Vagina (tissue), 2 donors: Measurements from ENCODE around the gene ANKRD7.

Experiments
- POLR2A ChIP-seq, 2 donors: fragments of 450-650 bp; IDR thresholded peaks; one replicate each; pipeline ENCODE4 v1.6.1; 2017; ENCODE audit warnings: antibody characterized with exemption in 2 of 2, mild to moderate bottlenecking in 2 of 2, moderate library complexity in 2 of 2
- POLR2AphosphoS5 ChIP-seq, 2 donors: sonication (generic); formaldehyde crosslinking; IDR thresholded peaks; one replicate each; pipeline ENCODE4 v1.9.0; 2017; ENCODE audit warnings: antibody characterized with exemption in 2 of 2, mild to moderate bottlenecking in 2 of 2, low read depth in 1 of 2; ENCODE audit not compliant: insufficient read depth in 1 of 2
- TF ChIP-seq, protein P1 (sequence below), 3 experiments: fragments of 450-650 bp in 2 of 3; fragments of 200-600 bp in 1 of 3; sonication (generic) in 1 of 3; IDR thresholded peaks; one replicate each; pipeline ENCODE4 v1.5.1; 2017 to 2019; ENCODE audit warnings: antibody characterized with exemption in 3 of 3, mild to moderate bottlenecking in 2 of 3, moderate library complexity in 2 of 3

DNA sequence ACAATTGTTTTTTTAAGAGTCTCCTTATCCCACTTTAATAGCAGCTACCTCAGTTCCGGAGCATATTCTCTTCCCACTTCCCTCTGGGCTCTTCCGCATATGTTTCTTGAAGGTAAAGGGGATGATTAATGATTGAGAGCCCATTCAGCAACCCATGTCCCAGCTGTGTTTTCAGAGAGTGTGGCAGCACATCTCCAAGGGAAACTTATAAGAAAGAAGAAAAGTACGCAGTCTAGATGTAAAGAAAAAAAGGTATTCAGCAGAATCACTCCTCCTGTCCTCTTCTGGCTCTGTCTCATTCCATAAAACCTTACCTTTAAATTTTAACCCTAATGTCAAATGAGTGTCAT is 9.7 kb upstream of the ANKRD7 start:
- TF ChIP-seq, protein P1, sequence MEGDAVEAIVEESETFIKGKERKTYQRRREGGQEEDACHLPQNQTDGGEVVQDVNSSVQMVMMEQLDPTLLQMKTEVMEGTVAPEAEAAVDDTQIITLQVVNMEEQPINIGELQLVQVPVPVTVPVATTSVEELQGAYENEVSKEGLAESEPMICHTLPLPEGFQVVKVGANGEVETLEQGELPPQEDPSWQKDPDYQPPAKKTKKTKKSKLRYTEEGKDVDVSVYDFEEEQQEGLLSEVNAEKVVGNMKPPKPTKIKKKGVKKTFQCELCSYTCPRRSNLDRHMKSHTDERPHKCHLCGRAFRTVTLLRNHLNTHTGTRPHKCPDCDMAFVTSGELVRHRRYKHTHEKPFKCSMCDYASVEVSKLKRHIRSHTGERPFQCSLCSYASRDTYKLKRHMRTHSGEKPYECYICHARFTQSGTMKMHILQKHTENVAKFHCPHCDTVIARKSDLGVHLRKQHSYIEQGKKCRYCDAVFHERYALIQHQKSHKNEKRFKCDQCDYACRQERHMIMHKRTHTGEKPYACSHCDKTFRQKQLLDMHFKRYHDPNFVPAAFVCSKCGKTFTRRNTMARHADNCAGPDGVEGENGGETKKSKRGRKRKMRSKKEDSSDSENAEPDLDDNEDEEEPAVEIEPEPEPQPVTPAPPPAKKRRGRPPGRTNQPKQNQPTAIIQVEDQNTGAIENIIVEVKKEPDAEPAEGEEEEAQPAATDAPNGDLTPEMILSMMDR (IDR thresholded peaks at IDR 0.05), result no peak
- TF ChIP-seq POLR2A (IDR thresholded peaks at IDR 0.05) (no peak), POLR2AphosphoS5 (IDR thresholded peaks at IDR 0.05; ENCODE audit: insufficient read depth in 1 of 2, low read depth in 1 of 2) (no peak)
